Ovary (tissue), 9 donors: ENCODE measurements around the gene OSBPL2. TPM values are rescaled to one million over a fixed set of nuclear protein-coding genes. Genes with fewer than 3 reads are reported as not detected.

ENCODE experiments used
- DNase-seq, 5 donors: peaks; one replicate each; pipeline ENCODE4 v3.0.0-alpha.2; 2019 to 2020
- H3K27ac ChIP-seq, 2 donors: fragments of 200-600 bp; one replicate each; pipeline versions ENCODE4 v1.5.1 to v1.8.0; 2019 to 2022
- H3K27me3 ChIP-seq: fragments of 200-600 bp; one replicate; pipeline ENCODE4 v1.8.0; 2022
- H3K36me3 ChIP-seq: fragments of 200-600 bp; sonication (generic); one replicate; pipeline ENCODE4 v1.5.1; 2019
- H3K4me1 ChIP-seq: one replicate; pipeline ENCODE4 v1.8.1; 2013; ENCODE audit warnings: mild to moderate bottlenecking, moderate library complexity; ENCODE audit not compliant: insufficient read depth
- H3K4me3 ChIP-seq: fragments of 200-600 bp; sonication (generic); one replicate; pipeline ENCODE4 v1.5.1; 2017
- H3K9me3 ChIP-seq, 2 donors: fragments of 200-600 bp in 1 of 2; sonication (generic) in 1 of 2; one replicate each; pipeline versions ENCODE4 v1.5.1 to v1.8.1; 2013 to 2019; ENCODE audit warnings: mild to moderate bottlenecking in 1 of 2, moderate library complexity in 1 of 2
- EP300 ChIP-seq: sonication (generic); formaldehyde crosslinking; IDR thresholded peaks from one replicate; pipeline ENCODE4 v1.6.1; 2017; ENCODE audit warnings: antibody characterized with exemption
- POLR2A ChIP-seq: fragments of 450-650 bp; IDR thresholded peaks from one replicate; pipeline ENCODE4 v1.6.1; 2017; ENCODE audit warnings: antibody characterized with exemption, mild to moderate bottlenecking, moderate library complexity
- WGBS, 3 donors: extraction: QIAGEN DNeasy Blood & Tissue Kit in 1 of 3; methylation state at CpG; one replicate each; pipeline versions ENCODE4 v1.1.5 to v1.1.7; 2013 to 2017; 5-methylcytosine and 5-hydroxymethylcytosine counted together
- intact Hi-C, 4 donors: fragments of 100-400 bp; cut with DNase I; formaldehyde crosslinking; loops; one replicate each; pipeline versions ENCODE4 v1.11.0 to v1.15.1; 2022 to 2023
- polyA plus RNA-seq, 2 donors: library from polyadenylated mRNA; stranded (reverse); fragments of 200-250 nt in 1 of 2; fragments of 350-450 nt in 1 of 2; fragmentation: Illumina TruSeq in 1 of 2; extraction: RNeasy Lipid Tissue Mini Kit (QIAGEN cat#74804) in 1 of 2; gene quantifications; one replicate each; pipeline ENCODE4 v1.2.3, GENCODE V29; 2013 to 2014
- total RNA-seq, 7 donors: library from RNA; depleted of rRNA in 2 of 7; stranded (reverse); fragments of >200 nt in 2 of 7; fragmentation: NEBNext Ultra II Directional in 3 of 7; extraction: Animal tissue kit (Norgen Biotek cat#: 25700) in 3 of 7; gene quantifications; one replicate each; pipeline versions ENCODE4 v1.1.0 to v1.2.4, GENCODE V29; 2016 to 2023
- TF ChIP-seq, protein P1 (sequence below), 3 donors: fragments of 450-650 bp in 2 of 3; fragments of 200-600 bp in 1 of 3; IDR thresholded peaks; one replicate each; pipeline versions ENCODE4 v1.5.1 to v1.8.0; 2016 to 2022; ENCODE audit warnings: antibody characterized with exemption in 3 of 3, mild to moderate bottlenecking in 1 of 3
- donor health status: DM: no; HTN: no; CAD: no; lungs with moderate emphysema.
- donor health status: DM: no; HTN: no; CAD: no.
- donor health status: Bipolar disorder and iron deficiency.
- donor health status: DM: yes; HTN: yes; CAD: no.
- donor health status: DM: no; HTN: no; CAD: no.
- donor health status: DM: yes; HTN: yes; CAD: no.

OSBPL2 gene
- total and polyA plus RNA-seq, 9 donors = 14.2 to 42.2 (median 34.4) TPM

- TF ChIP-seq, protein P1, sequence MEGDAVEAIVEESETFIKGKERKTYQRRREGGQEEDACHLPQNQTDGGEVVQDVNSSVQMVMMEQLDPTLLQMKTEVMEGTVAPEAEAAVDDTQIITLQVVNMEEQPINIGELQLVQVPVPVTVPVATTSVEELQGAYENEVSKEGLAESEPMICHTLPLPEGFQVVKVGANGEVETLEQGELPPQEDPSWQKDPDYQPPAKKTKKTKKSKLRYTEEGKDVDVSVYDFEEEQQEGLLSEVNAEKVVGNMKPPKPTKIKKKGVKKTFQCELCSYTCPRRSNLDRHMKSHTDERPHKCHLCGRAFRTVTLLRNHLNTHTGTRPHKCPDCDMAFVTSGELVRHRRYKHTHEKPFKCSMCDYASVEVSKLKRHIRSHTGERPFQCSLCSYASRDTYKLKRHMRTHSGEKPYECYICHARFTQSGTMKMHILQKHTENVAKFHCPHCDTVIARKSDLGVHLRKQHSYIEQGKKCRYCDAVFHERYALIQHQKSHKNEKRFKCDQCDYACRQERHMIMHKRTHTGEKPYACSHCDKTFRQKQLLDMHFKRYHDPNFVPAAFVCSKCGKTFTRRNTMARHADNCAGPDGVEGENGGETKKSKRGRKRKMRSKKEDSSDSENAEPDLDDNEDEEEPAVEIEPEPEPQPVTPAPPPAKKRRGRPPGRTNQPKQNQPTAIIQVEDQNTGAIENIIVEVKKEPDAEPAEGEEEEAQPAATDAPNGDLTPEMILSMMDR (IDR thresholded peaks at IDR 0.05) = no peak
- TF ChIP-seq EP300 (no peak), POLR2A (no peak)
- peaks cover 11% of the 10 kb centered on the region for H3K4me1 ChIP-seq
- DNase-seq = no peak
- H3K9me3 ChIP-seq = no peaks in the 10 kb centered on the region
- WGBS, 3 donors = 1% methylated on average over 20 to 39 of the region's 39 CpGs; no CpG with 5 or more reads in 1 of the 3 donors
- no peaks in the 10 kb centered on the region for H3K36me3 ChIP-seq
- no peaks in the 10 kb centered on the region for H3K27me3 ChIP-seq
- H3K27ac ChIP-seq = peak overlapping the region in 1 of 2 donors; percentile 45
- peak overlapping the region; percentile 88 for H3K4me3 ChIP-seq
- intact Hi-C loops = loop anchor here (2.0 to 10.0 kb wide), 6 partner anchors 62 to 489 kb away; partner anchors contain the start of gene LAMA5 (in 1 of the 4)
Observed at GRCh38 chr20:62303062-62303339, 64.7 kb downstream of the OSBPL2 start.

GRCh38 chr20:62303340-62304226 is 65.3 kb downstream of the OSBPL2 start:
- Histone ChIP-seq H3K27ac (peak overlapping the region in 1 of 2 donors; percentile 45), H3K36me3 (no peaks in the 10 kb centered on the region), H3K27me3 (no peaks in the 10 kb centered on the region), H3K4me3 (peak overlapping the region; percentile 88), H3K4me1 (peaks cover 11% of the 10 kb centered on the region), H3K9me3 (no peaks in the 10 kb centered on the region)
- no peak for TF ChIP-seq EP300
- TF ChIP-seq, protein P1 (IDR thresholded peaks at IDR 0.05) = no peak
- TF ChIP-seq POLR2A = no peak
- DNase-seq = no peak
- whole genome bisulfite sequencing, 3 donors = 2% methylated on average over 57 to 66 of the region's 66 CpGs
- intact Hi-C loops = loop anchor here (2.0 to 10.0 kb wide), 6 partner anchors 61 to 489 kb away; partner anchors contain the start of gene LAMA5 (in 1 of the 4)

DNA sequence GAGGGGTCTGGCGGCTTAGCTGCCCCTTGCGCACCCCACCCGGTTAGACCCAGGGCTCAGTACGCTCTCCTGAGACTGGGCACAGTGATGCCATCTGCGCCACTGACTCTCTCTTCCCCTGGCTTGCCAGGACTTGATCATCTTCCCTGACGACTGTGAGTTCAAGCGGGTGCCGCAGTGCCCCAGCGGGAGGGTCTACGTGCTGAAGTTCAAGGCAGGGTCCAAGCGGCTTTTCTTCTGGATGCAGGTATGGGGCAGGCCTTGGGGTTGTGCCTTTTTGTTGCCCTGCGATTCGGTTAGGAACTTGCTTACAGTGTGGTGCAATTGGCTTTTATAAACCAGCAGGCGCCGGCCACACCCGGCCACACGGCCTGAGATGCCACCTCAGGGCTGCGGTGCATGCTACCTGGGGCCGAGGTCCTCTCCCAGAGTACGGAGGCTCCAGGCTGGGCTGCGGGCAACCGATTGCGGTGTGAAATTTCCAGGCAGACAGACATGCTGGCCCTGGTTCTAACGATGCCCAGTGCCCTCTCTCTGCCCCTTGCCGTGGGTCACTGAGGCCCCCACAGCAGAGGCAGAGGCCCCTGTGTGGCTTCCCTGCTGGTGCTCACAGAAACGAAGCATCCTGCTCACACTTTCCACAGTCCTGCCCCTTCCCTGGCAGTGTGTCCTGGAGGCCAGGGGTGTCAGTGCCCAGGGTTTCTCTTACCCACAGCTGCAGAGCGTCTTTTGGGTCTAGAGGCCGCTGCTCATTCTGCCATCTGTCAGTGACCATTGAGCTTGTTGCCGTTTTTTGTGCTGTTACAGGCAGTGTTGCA is 66.2 kb downstream of the OSBPL2 start:
- Histone ChIP-seq H3K9me3 (no peaks in the 10 kb centered on the region), H3K4me3 (peak overlapping the region; percentile 88), H3K27ac (no peak overlapping the region), H3K27me3 (no peaks in the 10 kb centered on the region), H3K4me1 (peaks cover 11% of the 10 kb centered on the region), H3K36me3 (no peaks in the 10 kb centered on the region)
- intact Hi-C loops = loop anchor here in 3 of 4 donors (5.0 to 10.0 kb wide), 5 partner anchors 60 to 488 kb away; partner anchors contain the start of gene LAMA5 (in 1 of the 3)
- no peak for TF ChIP-seq POLR2A
- TF ChIP-seq, protein P1 (IDR thresholded peaks at IDR 0.05) = no peak
- TF ChIP-seq EP300 = no peak
- no peak for DNase-seq
- 65 to 74% (median 73%) methylated on average over 29 of the region's 29 CpGs for WGBS, 3 donors

GRCh38 chr20:62305149-62305764 is 66.9 kb downstream of the OSBPL2 start:
- WGBS, 3 donors = 77 to 81% (median 78%) methylated on average over 18 of the region's 18 CpGs
- no peak for DNase-seq
- no peak overlapping the region for H3K27ac ChIP-seq
- no peaks in the 10 kb centered on the region for H3K9me3 ChIP-seq
- no peak overlapping the region for H3K4me3 ChIP-seq
- no peaks in the 10 kb centered on the region for H3K36me3 ChIP-seq
- peaks cover 11% of the 10 kb centered on the region for H3K4me1 ChIP-seq
- TF ChIP-seq EP300 (no peak), POLR2A (no peak)
- TF ChIP-seq, protein P1 (IDR thresholded peaks at IDR 0.05) = no peak
- H3K27me3 ChIP-seq = no peaks in the 10 kb centered on the region
- intact Hi-C loops = loop anchor here in 2 of 4 donors (10.0 kb wide), 2 partner anchors 60 to 290 kb away; partner anchors contain the start of gene LAMA5 (in 1 of the 2)
